Jurkat, Clone E6-1 (cell line): Measurements from ENCODE around the gene FPGT.
"Not testable (repeated sequence)": the region's sequence is repeated elsewhere in the genome, so short reads cannot be mapped to it uniquely, and the experiment has no call there.

Source experiments
- DNase-seq: peaks from one replicate; pipeline ENCODE4 v3.0.0-alpha.2; 2011; ENCODE audit warnings: low read depth, low spot score
- H3K4me3 ChIP-seq: 2 replicates; pipeline ENCODE4 v1.5.1; 2011; ENCODE audit warnings: mild to moderate bottlenecking, low read length, control low read depth, moderate library complexity

The FPGT gene

DNA sequence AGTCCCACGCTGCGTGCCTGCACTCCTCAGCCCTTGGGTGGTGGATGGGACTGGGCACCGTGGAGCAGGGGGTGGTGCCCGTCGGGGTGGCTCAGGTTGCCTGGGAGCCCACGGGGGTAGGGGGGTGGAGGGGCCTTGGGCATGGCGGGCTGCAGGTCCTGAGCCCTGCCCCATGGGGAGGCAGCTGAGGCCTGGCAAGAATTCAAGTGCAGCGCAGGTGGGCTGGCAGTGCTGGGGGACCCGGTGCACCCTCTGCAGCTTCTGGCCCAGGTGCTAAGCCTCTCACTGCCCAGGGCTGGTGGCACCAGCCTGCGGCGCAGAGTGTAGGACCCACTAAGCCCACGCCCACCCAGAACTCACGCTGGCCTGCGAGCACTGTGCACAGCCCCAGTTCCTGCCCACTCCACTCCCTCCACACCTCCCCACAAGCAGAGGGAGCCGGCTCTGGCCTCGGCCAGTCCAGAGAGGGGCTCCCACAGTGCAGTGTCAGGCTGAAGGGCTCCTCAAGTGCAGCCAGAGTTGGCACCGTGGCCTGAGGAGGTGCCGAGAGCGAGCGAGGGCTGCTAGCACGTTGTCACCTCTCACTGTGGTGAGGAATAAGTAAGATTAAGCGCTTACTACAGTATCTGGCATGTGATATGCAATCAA lies 50.0 kb downstream of the FPGT start:
- H3K4me3 ChIP-seq = no peak overlapping the region
- DNase-seq = no peak

GRCh38 chr1:74253243-74253824 lies 55.3 kb downstream of the FPGT start:
- not testable (repeated sequence) for DNase-seq, H3K4me3 ChIP-seq
